Measurements from ENCODE around the gene GPAT2. TPM values are rescaled to one million over a fixed set of nuclear protein-coding genes. Genes with fewer than 3 reads are reported as not detected.
"Not testable (repeated sequence)": the region's sequence is repeated elsewhere in the genome, so short reads cannot be mapped to it uniquely, and the experiment has no call there.

The GPAT2 gene, protein sequence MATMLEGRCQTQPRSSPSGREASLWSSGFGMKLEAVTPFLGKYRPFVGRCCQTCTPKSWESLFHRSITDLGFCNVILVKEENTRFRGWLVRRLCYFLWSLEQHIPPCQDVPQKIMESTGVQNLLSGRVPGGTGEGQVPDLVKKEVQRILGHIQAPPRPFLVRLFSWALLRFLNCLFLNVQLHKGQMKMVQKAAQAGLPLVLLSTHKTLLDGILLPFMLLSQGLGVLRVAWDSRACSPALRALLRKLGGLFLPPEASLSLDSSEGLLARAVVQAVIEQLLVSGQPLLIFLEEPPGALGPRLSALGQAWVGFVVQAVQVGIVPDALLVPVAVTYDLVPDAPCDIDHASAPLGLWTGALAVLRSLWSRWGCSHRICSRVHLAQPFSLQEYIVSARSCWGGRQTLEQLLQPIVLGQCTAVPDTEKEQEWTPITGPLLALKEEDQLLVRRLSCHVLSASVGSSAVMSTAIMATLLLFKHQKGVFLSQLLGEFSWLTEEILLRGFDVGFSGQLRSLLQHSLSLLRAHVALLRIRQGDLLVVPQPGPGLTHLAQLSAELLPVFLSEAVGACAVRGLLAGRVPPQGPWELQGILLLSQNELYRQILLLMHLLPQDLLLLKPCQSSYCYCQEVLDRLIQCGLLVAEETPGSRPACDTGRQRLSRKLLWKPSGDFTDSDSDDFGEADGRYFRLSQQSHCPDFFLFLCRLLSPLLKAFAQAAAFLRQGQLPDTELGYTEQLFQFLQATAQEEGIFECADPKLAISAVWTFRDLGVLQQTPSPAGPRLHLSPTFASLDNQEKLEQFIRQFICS
- 1.6 TPM for total RNA-seq (2013)
- polyA plus RNA-seq (1 to 10 TPM in 1 of 3 donors, under 1 TPM in 2; 0.44 to 1.6 (median 0.94) TPM), polyA minus RNA-seq (2.1 and 2.2 TPM in 2 replicates), total RNA-seq (0.32 to 1.5 (median 0.74) reads per million in 11 experiments)

DNA sequence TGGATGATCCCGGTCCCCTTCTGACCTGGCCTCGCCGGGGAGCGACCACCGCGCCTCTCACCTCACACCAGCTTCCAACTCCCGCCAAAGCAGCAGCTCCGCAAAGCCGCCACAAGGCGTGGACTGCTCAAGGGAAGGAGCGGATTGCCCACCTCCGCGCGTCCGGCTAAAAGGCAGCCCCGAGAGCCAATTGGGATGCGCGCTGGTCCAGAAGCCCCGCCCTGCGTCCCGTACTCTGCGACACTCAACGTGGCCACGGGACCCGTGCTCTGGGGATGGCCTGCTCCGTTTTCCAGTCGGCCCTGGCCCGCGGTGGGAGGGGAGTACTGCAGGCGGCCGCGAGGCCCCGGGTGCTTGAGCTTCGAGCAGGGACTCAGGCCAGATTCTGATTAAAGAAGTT is at the start of gene GPAT2:
Gene GPAT2, minus strand, starts transcription at position 125 of the 400 bp plus-strand sequence. CDS start 2,557 bp downstream, outside the sequence.
- H3K4me3 Mint-ChIP-seq; H3K36me3 Mint-ChIP-seq; H3K9me3 ChIP-seq (replicated peaks in 1 of 2; ENCODE audit: control insufficient read depth in 1 of 2, insufficient read depth in 1 of 2, low read length in 2 of 2); H3K79me2 ChIP-seq (ENCODE audit: insufficient read depth, low read length); H3K4me3 ChIP-seq (replicated peaks in 1 of 3; ENCODE audit: low read depth in 2 of 3, low read length in 3 of 3); H4K20me1 ChIP-seq (ENCODE audit: insufficient read depth, low read length); H3K27ac Mint-ChIP-seq; H3K27me3 ChIP-seq (ENCODE audit: control insufficient read depth in 2 of 2, insufficient read depth in 2 of 2, low read length in 2 of 2); intact Hi-C loops (cut with micrococcal nuclease); H3K27me3 Mint-ChIP-seq (ENCODE audit: low read depth in 3 of 3); H3K9me3 Mint-ChIP-seq; DNase-seq; H3K27ac ChIP-seq (ENCODE audit: low read depth in 1 of 2, low read length in 2 of 2); H3K4me1 ChIP-seq (ENCODE audit: control insufficient read depth in 1 of 2, insufficient read depth in 2 of 2, low read length in 2 of 2); H2AFZ ChIP-seq (ENCODE audit: insufficient read depth, low read depth, low read length, poor library complexity, severe bottlenecking); H3K4me1 Mint-ChIP-seq; H3K9ac ChIP-seq (ENCODE audit: insufficient read depth, low read length, poor library complexity, severe bottlenecking); H3K4me2 ChIP-seq (replicated peaks; ENCODE audit: extremely low read depth, low read length, poor library complexity, severe bottlenecking); H3K36me3 ChIP-seq (replicated peaks in 1 of 2; ENCODE audit: control insufficient read depth in 1 of 2, insufficient read depth in 2 of 2, low read length in 2 of 2): not testable (repeated sequence)
- WGBS (ENCODE audit: insufficient coverage), result no CpG with 5 or more reads among the region's 34 CpGs

DNA sequence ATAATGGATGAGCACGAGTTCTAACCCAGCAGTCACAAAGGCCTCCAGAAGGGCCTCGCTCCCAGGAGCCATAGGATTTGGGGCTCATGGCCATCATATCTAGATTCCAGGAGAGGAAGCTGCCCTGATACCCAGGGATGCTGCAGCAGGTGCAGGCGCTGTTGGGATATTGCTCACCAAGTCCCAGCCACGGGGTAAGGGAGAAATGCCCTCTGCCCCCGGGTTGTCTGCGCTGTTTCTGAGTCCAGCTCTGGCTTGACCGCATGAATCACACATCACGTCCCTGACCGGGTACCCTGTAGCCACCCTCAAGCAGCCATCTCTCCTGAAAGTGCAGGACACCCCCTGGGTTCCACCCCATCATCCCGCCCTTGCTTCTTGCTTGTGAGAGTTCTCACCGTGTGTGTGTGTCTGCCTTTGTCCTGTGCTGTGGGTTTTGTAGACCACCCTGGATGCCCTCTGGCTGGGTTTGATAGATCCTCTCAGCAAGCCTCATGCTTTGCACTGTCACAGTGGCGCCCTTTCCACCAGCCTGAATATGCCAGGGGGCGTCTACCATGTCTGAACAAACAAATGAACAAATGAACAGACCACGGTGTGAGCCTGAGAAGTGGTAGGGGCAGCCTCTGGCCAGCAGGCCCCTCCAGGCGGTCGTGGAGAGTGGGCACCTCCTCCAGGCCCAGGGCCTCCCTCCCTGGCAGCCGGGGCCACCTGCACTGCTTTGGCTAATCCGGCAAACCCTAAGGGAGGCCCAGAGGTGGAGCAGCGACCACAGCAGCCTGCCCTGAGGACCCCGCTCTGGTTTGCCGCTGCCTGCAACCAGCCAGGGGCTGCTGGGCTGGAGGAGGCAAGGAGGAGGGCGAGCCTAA is 49.5 kb upstream of the GPAT2 start:
- Mint-ChIP-seq H3K36me3 (no peaks in the 10 kb centered on the region), H3K9me3 (peaks cover 0 to 3% (median under 1%) of the 10 kb centered on the region in 7 donors), H3K27me3 (ENCODE audit: low read depth in 3 of 3) (peaks cover 0 to 7% (median 4%) of the 10 kb centered on the region in 3 donors), H3K27ac (peak overlapping the region in 1 of 7 donors; percentile 66), H3K4me3 (no peak overlapping the region), H3K4me1 (peaks cover 12% of the 10 kb centered on the region)
- Histone ChIP-seq H3K27me3 (ENCODE audit: control insufficient read depth in 2 of 2, insufficient read depth in 2 of 2, low read length in 2 of 2) (no peaks in the 10 kb centered on the region), H3K79me2 (ENCODE audit: insufficient read depth, low read length) (no peaks in the 10 kb centered on the region), H3K4me2 (replicated peaks; ENCODE audit: extremely low read depth, low read length, poor library complexity, severe bottlenecking) (no peak overlapping the region), H3K27ac (ENCODE audit: low read depth in 1 of 2, low read length in 2 of 2) (no peak overlapping the region), H3K36me3 (replicated peaks in 1 of 2; ENCODE audit: control insufficient read depth in 1 of 2, insufficient read depth in 2 of 2, low read length in 2 of 2) (no peaks in the 10 kb centered on the region), H3K9me3 (replicated peaks in 1 of 2; ENCODE audit: control insufficient read depth in 1 of 2, insufficient read depth in 1 of 2, low read length in 2 of 2) (no peaks in the 10 kb centered on the region), H3K4me3 (replicated peaks in 1 of 3; ENCODE audit: low read depth in 2 of 3, low read length in 3 of 3) (no peak overlapping the region), H4K20me1 (ENCODE audit: insufficient read depth, low read length) (no peaks in the 10 kb centered on the region), H3K4me1 (ENCODE audit: control insufficient read depth in 1 of 2, insufficient read depth in 2 of 2, low read length in 2 of 2) (peaks cover 0 to 3% of the 10 kb centered on the region in 2 donors), H3K9ac (ENCODE audit: insufficient read depth, low read length, poor library complexity, severe bottlenecking) (no peak overlapping the region), H2AFZ (ENCODE audit: insufficient read depth, low read depth, low read length, poor library complexity, severe bottlenecking) (no peak overlapping the region)
- intact Hi-C loops (cut with micrococcal nuclease), result no loop called here
- WGBS (ENCODE audit: insufficient coverage), result 96% methylated on average over 17 of the region's 22 CpGs
- TF ChIP-seq, protein P1, sequence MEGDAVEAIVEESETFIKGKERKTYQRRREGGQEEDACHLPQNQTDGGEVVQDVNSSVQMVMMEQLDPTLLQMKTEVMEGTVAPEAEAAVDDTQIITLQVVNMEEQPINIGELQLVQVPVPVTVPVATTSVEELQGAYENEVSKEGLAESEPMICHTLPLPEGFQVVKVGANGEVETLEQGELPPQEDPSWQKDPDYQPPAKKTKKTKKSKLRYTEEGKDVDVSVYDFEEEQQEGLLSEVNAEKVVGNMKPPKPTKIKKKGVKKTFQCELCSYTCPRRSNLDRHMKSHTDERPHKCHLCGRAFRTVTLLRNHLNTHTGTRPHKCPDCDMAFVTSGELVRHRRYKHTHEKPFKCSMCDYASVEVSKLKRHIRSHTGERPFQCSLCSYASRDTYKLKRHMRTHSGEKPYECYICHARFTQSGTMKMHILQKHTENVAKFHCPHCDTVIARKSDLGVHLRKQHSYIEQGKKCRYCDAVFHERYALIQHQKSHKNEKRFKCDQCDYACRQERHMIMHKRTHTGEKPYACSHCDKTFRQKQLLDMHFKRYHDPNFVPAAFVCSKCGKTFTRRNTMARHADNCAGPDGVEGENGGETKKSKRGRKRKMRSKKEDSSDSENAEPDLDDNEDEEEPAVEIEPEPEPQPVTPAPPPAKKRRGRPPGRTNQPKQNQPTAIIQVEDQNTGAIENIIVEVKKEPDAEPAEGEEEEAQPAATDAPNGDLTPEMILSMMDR (IDR thresholded peaks at IDR 0.05), result no peak
- no peak for DNase-seq
